Activated CD8-positive, alpha-beta memory T cell treated with anti-CD3 and anti-CD28 coated beads for 48 hours (primary cell): ENCODE data around the gene C12orf75.
"Not testable (repeated sequence)": the region's sequence is repeated elsewhere in the genome, so short reads cannot be mapped to it uniquely, and the experiment has no call there.

Source experiments
- DNase-seq, 3 experiments: peaks; one replicate each; pipeline ENCODE4 v3.0.0-alpha.2; 2020; ENCODE audit warnings: low read depth in 2 of 3, low spot score in 2 of 3

C12orf75 gene

DNA sequence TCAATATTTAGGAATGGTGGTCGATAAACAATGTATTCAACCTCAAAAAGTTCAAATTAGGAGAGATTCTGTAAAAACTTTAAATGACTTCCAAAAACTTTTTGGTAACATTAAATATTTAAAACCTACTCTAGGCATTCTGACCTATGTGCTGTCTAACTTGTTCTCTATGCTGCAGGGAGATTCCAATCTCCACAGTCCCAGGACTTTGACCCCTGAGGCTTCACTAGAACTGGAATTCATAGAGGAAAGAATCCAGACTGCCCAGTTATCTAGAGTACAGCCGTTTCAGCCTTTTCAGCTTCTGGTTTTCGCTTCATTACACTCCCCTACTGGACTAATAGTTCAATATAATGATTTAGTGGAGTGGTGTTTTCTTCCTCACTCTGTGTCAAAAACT, 21.1 kb upstream of the C12orf75 start:
- not testable (repeated sequence) for DNase-seq

GRCh38 chr12:105310476-105311085, 19.9 kb upstream of the C12orf75 start:
- DNase-seq, result not testable (repeated sequence)

GRCh38 chr12:105311936-105312335, 18.6 kb upstream of the C12orf75 start:
- not testable (repeated sequence) for DNase-seq

DNA sequence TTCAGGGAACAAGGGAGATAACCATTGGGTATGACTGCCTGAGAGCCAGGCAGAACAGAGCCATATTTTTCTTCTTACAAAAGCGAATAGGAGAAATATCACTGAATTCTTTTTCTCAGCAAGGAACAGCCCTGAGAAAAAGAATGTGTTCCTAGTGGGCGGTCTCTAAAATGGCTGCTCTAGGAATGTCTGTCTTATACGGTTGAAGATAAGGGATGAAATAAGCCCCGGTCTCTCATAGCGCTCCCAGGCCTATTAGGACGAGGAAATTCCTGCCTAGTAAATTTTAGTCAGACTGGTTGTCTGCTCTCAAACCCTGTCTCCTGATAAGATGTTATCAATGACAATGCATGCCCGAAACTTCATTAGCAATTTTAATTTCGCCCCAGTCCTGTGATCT, 16.7 kb upstream of the C12orf75 start:
- DNase-seq, result not testable (repeated sequence)

DNA sequence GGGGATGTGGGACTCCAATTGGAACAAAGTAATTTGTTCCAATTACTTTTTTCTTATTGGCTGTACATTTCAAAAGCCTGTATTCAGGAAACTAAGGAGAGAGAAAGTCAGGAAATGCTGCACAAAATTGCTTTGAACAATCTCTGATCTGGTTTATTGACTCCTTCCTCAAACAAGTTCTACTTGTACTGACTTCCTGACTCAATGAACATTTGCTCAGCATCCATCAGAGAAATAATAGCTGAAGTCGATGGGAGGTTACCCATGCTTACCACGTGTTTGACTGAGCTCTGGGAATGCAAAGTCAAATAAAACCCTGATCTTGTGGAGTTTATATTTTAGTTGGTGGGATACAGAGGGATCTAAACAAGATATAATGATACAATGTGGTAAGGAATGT, 15.4 kb upstream of the C12orf75 start:
- DNase-seq, result no peak

DNA sequence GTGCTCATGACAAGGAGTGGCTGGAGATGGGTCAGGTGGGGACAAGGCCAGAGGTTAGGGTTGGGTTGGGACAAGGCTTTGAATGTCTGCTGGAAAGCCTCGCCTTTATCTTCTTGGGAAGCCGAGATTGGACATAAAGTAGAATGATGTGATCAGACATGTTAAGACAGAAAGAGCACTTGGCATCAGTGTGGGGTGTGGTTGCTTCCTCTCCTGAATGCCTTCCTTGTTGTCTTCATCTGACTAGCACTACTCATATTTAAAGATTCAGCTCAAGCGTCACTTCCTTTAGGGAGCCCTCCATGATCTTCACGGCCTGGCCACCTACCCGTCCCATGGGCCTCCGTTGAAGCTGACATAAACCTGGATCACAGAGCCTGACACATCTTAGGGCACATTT, 14.8 kb upstream of the C12orf75 start:
- DNase-seq, result no peak

GRCh38 chr12:105316931-105317852, 13.3 kb upstream of the C12orf75 start:
- DNase-seq, result no peak

DNA sequence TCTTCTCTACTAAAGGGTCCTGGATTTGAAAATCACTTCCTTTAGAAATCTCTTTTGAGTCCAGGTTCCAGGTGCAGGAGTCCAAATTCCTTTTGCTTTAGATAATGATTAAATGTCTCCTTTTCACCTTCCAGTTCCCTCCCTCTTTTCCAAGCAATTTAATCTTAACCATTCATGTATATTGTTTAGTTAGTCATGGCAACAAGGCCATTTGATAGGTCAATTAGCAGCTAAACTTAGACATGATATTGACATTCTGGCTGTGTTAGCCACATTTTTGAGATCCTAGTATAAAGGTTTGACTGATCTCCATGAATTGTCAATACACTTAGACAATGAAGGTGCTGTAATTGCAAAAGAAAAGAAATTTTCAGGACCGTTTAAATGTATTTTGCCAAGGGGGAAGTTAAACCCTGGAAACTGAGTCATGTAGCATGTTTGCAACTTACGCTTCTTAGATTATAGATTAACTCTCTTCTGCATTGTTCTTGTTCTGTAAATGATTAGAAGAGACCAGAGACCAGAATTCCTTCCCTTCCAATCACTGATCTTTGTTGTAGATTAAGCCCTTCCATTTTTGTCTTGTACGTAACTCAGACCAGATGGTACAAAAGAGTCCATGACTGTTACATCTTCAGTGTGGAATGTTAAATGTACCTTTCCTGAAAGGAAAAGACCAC, 12.4 kb upstream of the C12orf75 start:
- no peak for DNase-seq

- no peak for DNase-seq
Observed at GRCh38 chr12:105318651-105319483, 11.6 kb upstream of the C12orf75 start.

DNA sequence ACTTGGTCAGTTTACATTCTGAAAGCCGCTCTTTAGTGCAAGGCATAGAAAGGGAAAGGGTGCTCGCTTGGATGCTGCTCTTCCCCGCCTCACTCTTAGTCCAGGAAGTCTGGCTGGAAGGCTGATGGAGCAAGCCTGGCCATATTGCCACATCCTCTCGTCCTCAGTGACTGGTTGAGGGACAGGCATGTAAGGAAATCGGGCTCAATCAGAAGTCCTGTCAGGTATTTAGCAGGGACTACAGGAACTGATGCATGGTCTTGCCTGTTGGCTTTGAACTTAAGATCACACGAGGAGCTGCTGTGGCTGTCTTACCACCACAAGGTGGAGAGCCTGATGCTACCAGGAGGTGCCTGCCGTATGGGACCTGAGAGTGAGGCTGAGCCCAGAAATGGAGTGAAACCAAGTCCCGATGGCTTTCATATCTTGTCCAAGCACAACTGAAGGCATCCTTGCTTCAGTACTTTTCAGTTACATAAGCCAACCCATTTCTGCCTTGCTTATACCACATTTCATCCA, 10.7 kb upstream of the C12orf75 start:
- DNase-seq, result no peak

DNA sequence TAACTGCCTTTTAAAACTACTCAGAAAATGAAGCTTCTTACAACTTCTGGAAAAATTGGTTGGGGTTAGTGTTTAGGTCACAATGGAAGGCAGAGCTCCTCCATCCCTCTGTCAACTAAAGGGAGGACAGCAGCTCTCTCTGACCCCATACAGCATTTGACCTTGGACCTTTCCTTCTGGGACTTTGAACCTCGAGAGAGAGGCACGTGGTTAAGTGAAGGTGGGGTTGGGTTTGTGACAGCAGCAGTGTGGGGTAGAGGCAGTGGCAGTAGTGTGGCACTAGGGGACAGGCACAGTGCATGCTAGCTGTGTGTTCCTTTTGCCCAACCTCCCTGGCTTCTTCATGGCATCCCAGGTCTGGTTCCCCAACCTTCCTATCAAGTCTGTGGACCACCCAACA, 9.4 kb upstream of the C12orf75 start:
- DNase-seq, result no peak

- no peak for DNase-seq
Observed at GRCh38 chr12:105322070-105322469, 8.4 kb upstream of the C12orf75 start.

GRCh38 chr12:105324704-105325103, 5.8 kb upstream of the C12orf75 start:
- DNase-seq, result no peak

GRCh38 chr12:105325117-105325516, 5.4 kb upstream of the C12orf75 start:
- DNase-seq, result no peak

GRCh38 chr12:105329926-105330282, 587 bp upstream of the C12orf75 start:
- no peak for DNase-seq

GRCh38 chr12:105330931-105331804, 677 bp downstream of the C12orf75 start:
- peak in 1 of 3 experiments; percentile 38 for DNase-seq

DNA sequence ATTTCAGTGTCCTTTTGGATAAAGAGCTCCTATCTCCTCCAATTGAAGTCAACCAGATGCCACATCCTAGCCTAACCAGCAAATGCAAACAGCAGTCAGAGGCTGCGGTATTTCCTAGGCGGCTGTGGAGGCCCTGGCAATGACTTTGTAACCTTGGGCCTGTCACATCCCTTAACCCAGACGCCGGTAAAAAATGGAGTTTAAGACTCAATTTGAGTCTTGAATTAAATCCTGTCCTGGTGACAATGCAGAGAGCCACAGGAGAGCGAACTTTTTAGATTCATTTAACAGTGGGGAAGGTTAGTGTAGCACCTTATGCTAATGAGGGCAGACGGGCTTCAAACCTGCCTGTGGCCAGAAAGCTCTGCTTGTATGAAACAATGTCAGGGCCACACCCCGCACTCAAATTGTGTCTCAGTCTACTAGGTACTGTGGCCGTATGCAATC, 1.3 kb downstream of the C12orf75 start:
- no peak for DNase-seq

DNA sequence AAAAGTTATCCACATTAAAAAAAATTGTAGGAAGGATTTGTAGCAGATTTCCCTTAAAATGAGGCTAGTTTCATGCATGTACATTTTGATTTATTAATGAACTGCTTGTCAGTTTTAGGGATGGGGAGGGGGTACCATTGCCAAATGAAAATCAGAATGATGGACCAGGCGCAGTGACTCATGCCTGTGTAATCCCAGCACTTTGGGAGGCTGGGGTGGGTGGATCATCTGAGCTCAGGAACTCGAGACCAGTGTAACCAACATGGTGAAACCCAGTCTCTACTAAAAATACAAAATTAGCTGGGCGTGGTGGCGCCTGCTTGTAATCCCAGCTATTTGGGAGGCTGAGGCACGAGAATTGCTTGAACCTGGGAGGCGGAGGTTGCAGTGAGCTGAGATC, 1.8 kb downstream of the C12orf75 start:
- not testable (repeated sequence) for DNase-seq

GRCh38 chr12:105332925-105333324, 2.4 kb downstream of the C12orf75 start:
- no peak for DNase-seq

- no peak for DNase-seq
Observed at GRCh38 chr12:105334001-105334400, 3.5 kb downstream of the C12orf75 start.
